ENCODE results near the gene MYL7.

MYL7 gene

DNA sequence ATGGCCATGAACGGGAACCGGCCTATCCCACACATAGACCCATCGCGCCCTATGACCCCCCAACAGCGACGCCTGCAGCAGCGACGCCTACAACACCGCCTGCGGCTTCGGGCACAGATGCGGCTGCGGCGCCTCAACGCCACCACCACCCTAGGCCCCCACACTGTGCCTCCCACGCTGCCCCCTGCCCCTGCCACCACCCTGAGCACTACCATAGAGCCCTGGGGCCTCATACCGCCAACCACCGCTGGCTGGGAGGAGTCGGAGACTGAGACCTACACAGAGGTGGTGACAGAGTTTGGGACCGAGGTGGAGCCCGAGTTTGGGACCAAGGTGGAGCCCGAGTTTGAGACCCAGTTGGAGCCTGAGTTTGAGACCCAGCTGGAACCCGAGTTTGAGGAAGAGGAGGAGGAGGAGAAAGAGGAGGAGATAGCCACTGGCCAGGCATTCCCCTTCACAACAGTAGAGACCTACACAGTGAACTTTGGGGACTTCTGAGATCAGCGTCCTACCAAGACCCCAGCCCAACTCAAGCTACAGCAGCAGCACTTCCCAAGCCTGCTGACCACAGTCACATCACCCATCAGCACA is 27.3 kb downstream of the MYL7 start:
- peaks cover 5% of the 10 kb centered on the region for H3K4me1 ChIP-seq (ENCODE audit: control insufficient read depth, insufficient read depth, low read length)
- H3K4me3 ChIP-seq (ENCODE audit: low read length) = no peak overlapping the region
- H3K27me3 ChIP-seq (replicated peaks; ENCODE audit: control insufficient read depth, insufficient read depth, low read length) = no peaks in the 10 kb centered on the region
- no peak overlapping the region for H3K9ac ChIP-seq (ENCODE audit: low read length)
- peaks cover 58% of the 10 kb centered on the region for H3K36me3 ChIP-seq (ENCODE audit: control insufficient read depth, insufficient read depth, low read length, severe bottlenecking)
- no peaks in the 10 kb centered on the region for H3K9me3 ChIP-seq (ENCODE audit: control insufficient read depth, low read length)
- no peak for DNase-seq (ENCODE audit: low read depth)

DNA sequence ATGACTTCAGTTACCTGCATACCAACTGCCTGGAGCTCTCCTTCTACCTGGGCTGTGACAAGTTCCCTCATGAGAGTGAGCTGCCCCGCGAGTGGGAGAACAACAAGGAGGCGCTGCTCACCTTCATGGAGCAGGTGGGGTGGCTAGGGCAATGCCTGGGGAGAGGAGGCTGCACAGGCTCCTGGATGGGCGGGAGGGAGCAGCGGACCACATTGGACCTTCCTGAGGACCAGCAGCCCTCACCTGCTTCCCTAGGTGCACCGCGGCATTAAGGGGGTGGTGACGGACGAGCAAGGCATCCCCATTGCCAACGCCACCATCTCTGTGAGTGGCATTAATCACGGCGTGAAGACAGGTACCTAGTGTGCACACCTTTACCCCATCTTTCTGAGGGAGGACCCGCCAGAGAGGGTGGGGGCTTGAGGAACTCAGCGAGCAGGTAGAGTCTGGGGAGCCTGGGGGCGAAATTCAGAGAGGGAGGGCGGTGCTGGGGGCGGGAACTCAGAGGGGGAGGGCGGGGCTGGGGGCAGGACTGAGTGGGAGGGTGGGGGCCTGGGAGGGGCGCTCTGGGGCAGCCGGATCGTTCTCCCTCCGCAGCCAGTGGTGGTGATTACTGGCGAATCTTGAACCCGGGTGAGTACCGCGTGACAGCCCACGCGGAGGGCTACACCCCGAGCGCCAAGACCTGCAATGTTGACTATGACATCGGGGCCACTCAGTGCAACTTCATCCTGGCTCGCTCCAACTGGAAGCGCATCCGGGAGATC is 28.0 kb downstream of the MYL7 start:
- no peaks in the 10 kb centered on the region for H3K9me3 ChIP-seq (ENCODE audit: control insufficient read depth, low read length)
- DNase-seq (ENCODE audit: low read depth) = no peak
- H3K27me3 ChIP-seq (replicated peaks; ENCODE audit: control insufficient read depth, insufficient read depth, low read length) = no peaks in the 10 kb centered on the region
- H3K9ac ChIP-seq (ENCODE audit: low read length) = no peak overlapping the region
- H3K36me3 ChIP-seq (ENCODE audit: control insufficient read depth, insufficient read depth, low read length, severe bottlenecking) = peaks cover 59% of the 10 kb centered on the region
- H3K4me1 ChIP-seq (ENCODE audit: control insufficient read depth, insufficient read depth, low read length) = peaks cover 3% of the 10 kb centered on the region
- H3K4me3 ChIP-seq (ENCODE audit: low read length) = no peak overlapping the region

DNA sequence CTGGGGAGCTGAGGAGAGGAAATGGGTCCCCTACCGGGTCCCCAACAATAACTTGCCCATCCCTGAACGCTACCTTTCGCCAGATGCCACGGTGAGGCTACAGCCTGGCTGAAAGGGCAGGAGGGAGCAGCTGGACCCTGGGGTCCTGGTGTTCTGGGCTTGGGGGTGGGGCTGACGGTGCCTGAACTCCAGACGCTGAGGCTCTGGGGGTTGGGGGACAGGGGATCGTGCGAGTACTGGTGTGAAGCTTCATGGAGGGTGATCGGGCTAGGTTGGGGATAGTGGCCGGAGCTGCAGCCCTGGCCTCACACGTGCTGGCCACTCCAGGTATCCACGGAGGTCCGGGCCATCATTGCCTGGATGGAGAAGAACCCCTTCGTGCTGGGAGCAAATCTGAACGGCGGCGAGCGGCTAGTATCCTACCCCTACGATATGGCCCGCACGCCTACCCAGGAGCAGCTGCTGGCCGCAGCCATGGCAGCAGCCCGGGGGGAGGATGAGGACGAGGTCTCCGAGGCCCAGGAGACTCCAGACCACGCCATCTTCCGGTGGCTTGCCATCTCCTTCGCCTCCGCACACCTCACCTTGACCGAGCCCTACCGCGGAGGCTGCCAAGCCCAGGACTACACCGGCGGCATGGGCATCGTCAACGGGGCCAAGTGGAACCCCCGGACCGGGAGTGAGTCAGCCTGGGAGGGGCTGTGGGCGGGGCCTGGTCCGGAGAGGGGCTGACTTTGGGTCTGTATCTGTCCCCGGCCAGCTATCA is 28.7 kb downstream of the MYL7 start:
- Histone ChIP-seq H3K4me3 (ENCODE audit: low read length) (no peak overlapping the region), H3K36me3 (ENCODE audit: control insufficient read depth, insufficient read depth, low read length, severe bottlenecking) (peaks cover 52% of the 10 kb centered on the region), H3K9me3 (ENCODE audit: control insufficient read depth, low read length) (no peaks in the 10 kb centered on the region), H3K9ac (ENCODE audit: low read length) (no peak overlapping the region), H3K27me3 (replicated peaks; ENCODE audit: control insufficient read depth, insufficient read depth, low read length) (no peaks in the 10 kb centered on the region), H3K4me1 (ENCODE audit: control insufficient read depth, insufficient read depth, low read length) (peaks cover 2% of the 10 kb centered on the region)
- no peak for DNase-seq (ENCODE audit: low read depth)

DNA sequence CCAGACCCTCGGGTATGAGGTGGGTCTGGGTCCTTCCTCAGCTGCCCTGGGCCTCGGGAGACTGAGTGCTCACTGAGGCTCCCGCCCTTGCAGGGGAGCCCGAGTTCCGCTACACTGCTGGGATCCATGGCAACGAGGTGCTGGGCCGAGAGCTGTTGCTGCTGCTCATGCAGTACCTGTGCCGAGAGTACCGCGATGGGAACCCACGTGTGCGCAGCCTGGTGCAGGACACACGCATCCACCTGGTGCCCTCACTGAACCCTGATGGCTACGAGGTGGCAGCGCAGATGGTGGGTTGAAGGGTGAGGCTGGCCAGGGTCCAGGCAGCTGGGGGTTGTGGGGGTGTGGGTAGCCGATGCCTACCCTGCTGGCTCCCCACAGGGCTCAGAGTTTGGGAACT is 29.4 kb downstream of the MYL7 start:
- H3K27me3 ChIP-seq (replicated peaks; ENCODE audit: control insufficient read depth, insufficient read depth, low read length) = no peaks in the 10 kb centered on the region
- no peak overlapping the region for H3K9ac ChIP-seq (ENCODE audit: low read length)
- H3K4me1 ChIP-seq (ENCODE audit: control insufficient read depth, insufficient read depth, low read length) = peaks cover 6% of the 10 kb centered on the region
- H3K4me3 ChIP-seq (ENCODE audit: low read length) = no peak overlapping the region
- peaks cover 47% of the 10 kb centered on the region for H3K36me3 ChIP-seq (ENCODE audit: control insufficient read depth, insufficient read depth, low read length, severe bottlenecking)
- no peak for DNase-seq (ENCODE audit: low read depth)
- no peaks in the 10 kb centered on the region for H3K9me3 ChIP-seq (ENCODE audit: control insufficient read depth, low read length)

DNA sequence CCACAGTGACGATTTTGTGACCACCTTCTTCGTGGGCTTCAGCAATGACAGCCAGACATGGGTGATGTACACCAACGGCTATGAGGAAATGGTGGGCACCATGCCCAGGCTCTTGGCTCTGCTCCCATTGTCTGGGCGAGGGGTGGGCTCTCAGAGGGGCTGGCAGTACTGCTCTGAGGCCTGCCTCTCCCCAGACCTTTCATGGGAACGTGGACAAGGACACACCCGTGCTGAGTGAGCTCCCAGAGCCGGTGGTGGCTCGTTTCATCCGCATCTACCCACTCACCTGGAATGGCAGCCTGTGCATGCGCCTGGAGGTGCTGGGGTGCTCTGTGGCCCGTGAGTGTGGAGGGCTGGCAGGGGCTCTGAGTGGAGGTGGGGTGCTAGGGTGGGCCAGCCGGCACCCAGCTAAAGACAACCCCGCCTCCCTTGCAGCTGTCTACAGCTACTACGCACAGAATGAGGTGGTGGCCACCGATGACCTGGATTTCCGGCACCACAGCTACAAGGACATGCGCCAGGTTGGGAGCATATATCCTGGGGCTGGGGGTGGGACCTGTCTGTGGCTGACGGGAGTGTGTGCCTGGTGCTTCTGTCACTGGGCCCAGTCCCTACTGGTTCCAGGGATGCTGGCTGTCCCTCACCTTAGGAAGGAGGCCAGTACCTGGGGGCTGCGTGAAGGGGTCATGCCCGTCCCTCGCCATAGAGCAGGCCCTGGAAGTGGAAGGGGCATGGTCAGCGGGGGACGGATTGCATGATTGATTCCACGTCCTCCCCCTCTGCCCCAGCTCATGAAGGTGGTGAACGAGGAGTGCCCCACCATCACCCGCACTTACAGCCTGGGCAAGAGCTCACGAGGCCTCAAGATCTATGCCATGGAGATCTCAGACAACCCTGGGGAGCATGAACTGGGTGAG is 30.2 kb downstream of the MYL7 start:
- DNase-seq (ENCODE audit: low read depth) = no peak
- peak overlapping the region; percentile 22 for H3K9ac ChIP-seq (ENCODE audit: low read length)
- H3K9me3 ChIP-seq (ENCODE audit: control insufficient read depth, low read length) = no peaks in the 10 kb centered on the region
- H3K4me3 ChIP-seq (ENCODE audit: low read length) = no peak overlapping the region
- no peaks in the 10 kb centered on the region for H3K27me3 ChIP-seq (replicated peaks; ENCODE audit: control insufficient read depth, insufficient read depth, low read length)
- H3K36me3 ChIP-seq (ENCODE audit: control insufficient read depth, insufficient read depth, low read length, severe bottlenecking) = peaks cover 40% of the 10 kb centered on the region
- peaks cover 12% of the 10 kb centered on the region for H3K4me1 ChIP-seq (ENCODE audit: control insufficient read depth, insufficient read depth, low read length)

DNA sequence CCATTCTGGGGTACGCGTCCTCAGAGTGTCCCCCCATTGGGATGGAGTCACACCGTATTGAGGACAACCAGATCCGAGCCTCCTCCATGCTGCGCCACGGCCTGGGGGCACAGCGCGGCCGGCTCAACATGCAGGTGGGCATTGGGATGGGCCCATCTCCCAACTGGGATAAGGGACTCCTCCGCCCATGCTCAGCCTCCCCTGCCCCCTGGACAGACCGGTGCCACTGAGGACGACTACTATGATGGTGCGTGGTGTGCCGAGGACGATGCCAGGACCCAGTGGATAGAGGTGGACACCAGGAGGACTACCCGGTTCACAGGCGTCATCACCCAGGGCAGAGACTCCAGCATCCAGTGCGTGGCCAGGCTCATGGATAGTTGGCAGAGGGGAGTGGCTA is 31.1 kb downstream of the MYL7 start:
- Histone ChIP-seq H3K27me3 (replicated peaks; ENCODE audit: control insufficient read depth, insufficient read depth, low read length) (no peaks in the 10 kb centered on the region), H3K9me3 (ENCODE audit: control insufficient read depth, low read length) (no peaks in the 10 kb centered on the region), H3K4me1 (ENCODE audit: control insufficient read depth, insufficient read depth, low read length) (peaks cover 22% of the 10 kb centered on the region), H3K36me3 (ENCODE audit: control insufficient read depth, insufficient read depth, low read length, severe bottlenecking) (peaks cover 33% of the 10 kb centered on the region), H3K4me3 (ENCODE audit: low read length) (no peak overlapping the region), H3K9ac (ENCODE audit: low read length) (no peak overlapping the region)
- DNase-seq (ENCODE audit: low read depth) = no peak

DNA sequence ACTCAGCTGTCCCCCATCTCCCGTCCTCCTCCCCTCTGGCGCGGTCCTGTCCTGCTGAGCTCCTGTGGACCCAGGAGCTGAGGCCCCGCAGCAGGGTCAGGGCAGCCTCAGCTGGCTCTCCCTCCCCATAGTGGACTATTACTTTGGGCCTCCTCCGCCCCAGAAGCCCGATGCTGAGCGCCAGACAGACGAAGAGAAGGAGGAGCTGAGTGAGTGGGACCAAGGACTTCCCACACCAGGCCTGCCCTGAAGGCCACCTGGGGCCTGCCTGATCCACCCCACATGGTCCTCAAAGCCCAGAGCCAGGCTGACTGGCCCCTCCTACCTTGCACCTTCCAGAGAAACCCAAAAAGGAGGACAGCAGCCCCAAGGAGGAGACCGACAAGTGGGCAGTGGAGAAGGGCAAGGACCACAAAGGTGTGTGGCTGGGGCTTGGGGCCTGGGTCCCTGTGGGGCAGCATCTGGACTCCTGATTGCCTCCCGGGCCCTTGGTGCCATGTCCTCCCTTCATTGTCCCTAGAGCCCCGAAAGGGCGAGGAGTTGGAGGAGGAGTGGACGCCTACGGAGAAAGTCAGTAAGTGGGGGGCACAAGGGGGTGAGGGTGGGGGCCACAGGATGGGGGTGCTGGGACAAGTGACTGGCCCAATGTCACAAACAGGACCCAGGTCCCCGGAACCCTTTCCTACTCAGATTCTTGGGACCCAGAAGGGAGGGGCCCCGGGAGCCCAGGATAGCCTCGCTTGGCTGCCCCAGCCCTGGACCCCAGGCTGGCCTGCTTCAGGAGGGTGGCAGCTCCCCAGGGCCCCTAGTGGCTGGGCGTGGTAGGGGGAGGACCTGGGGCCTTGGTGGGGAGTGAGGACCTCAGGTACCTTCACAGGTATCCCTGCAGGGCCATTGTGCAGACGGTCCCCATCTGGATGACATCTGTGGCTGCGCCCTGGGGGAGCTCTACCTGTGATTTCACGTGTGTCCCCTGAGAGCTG is 32.1 kb downstream of the MYL7 start:
- Histone ChIP-seq H3K4me3 (ENCODE audit: low read length) (no peak overlapping the region), H3K36me3 (ENCODE audit: control insufficient read depth, insufficient read depth, low read length, severe bottlenecking) (peaks cover 24% of the 10 kb centered on the region)
- no peak for DNase-seq (ENCODE audit: low read depth)

DNA sequence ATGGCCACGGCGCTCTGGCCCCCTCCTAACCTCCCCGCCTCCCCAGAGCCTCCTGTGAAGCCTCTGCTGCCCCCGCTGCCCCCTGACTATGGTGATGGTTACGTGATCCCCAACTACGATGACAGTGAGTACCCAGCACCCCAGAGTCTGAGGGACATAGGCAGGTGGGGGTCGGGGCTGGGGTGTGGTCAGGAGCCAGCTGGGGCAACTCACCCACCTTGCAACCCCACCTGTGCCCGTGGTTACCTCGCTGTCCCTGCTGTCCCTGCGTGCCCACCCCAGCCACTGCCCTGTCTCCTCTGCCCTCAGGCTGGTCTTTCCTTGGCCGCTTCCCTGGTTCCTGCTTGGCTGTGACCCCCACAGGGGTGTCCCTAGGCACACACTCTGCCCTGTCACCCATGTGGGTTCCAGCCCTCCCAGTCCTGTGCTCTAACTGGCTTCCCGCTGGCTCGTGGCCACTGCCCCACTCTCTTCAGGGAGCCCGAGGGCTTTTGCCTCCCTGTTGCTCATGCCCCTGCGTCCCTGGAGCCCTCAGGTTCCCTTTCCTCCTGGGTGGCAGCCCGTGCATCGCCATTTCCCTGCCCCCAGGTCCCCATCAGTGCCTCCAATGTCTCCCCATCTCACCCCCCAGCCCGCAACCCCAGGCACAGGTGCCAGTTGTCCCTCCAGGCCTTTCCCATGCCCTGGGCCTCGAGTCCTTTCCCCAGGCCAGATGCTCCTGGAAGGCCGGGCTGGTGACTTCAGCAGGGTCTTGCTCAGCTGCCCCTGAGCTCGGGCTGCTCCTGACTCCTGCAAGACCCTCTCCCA is 33.0 kb downstream of the MYL7 start:
- Histone ChIP-seq H3K4me1 (ENCODE audit: control insufficient read depth, insufficient read depth, low read length) (peaks cover 24% of the 10 kb centered on the region), H3K36me3 (ENCODE audit: control insufficient read depth, insufficient read depth, low read length, severe bottlenecking) (peaks cover 18% of the 10 kb centered on the region), H3K27me3 (replicated peaks; ENCODE audit: control insufficient read depth, insufficient read depth, low read length) (no peaks in the 10 kb centered on the region), H3K9me3 (ENCODE audit: control insufficient read depth, low read length) (no peaks in the 10 kb centered on the region), H3K4me3 (ENCODE audit: low read length) (no peak overlapping the region), H3K9ac (ENCODE audit: low read length) (no peak overlapping the region)
- DNase-seq (ENCODE audit: low read depth) = no peak

More for the DNA sequence above, 32.1 kb downstream of the MYL7 start:
- no peaks in the 10 kb centered on the region for H3K27me3 ChIP-seq (replicated peaks; ENCODE audit: control insufficient read depth, insufficient read depth, low read length)
- H3K4me1 ChIP-seq (ENCODE audit: control insufficient read depth, insufficient read depth, low read length) = peaks cover 24% of the 10 kb centered on the region
- H3K9ac ChIP-seq (ENCODE audit: low read length) = peak overlapping the region; percentile 6
- no peaks in the 10 kb centered on the region for H3K9me3 ChIP-seq (ENCODE audit: control insufficient read depth, low read length)

DNA sequence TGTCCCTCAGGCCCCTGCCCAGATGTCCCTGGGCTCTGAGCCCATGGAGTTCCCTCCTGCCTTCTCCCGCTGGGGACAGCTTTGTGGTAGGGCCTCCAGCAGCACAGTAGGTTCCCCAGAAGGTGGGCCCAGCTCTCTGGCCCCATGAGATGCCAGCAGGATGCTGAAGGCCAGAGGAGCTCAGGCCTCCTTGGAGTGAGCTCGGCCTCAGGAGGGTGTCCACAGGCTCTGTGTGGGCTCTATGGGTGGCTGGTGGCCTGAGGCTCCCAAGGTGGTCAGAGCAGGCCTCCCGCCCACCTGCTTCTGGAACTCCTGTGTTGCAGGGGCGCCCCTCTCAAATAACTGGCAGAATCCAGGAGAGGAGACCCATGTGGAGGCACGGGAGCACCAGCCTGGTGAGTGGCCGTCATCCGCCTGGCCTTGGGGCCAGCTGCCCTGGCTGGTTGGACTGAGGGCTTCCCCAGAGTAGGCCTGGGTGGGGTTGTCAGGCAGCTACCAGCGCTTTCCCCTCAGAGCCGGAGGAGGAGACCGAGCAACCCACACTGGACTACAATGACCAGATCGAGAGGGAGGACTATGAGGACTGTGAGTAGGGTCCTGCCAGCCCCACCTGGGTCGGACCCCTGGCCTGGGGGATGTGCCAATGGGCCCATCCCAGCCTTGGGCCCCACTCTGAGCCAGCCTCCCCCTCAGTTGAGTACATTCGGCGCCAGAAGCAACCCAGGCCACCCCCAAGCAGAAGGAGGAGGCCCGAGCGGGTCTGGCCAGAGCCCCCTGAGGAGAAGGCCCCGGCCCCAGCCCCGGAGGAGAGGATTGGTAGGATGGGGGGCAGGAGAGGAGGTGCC is 33.8 kb downstream of the MYL7 start:
- DNase-seq (ENCODE audit: low read depth) = no peak
- Histone ChIP-seq H3K27me3 (replicated peaks; ENCODE audit: control insufficient read depth, insufficient read depth, low read length) (no peaks in the 10 kb centered on the region), H3K9ac (ENCODE audit: low read length) (peak overlapping the region; percentile 47), H3K9me3 (ENCODE audit: control insufficient read depth, low read length) (no peaks in the 10 kb centered on the region), H3K4me1 (ENCODE audit: control insufficient read depth, insufficient read depth, low read length) (peaks cover 32% of the 10 kb centered on the region), H3K36me3 (ENCODE audit: control insufficient read depth, insufficient read depth, low read length, severe bottlenecking) (peaks cover 18% of the 10 kb centered on the region), H3K4me3 (ENCODE audit: low read length) (no peak overlapping the region)

Measured in adipocyte (in vitro differentiated cells).